KBM-7 (cell line): ENCODE results near the gene CASD1.

ENCODE experiments used
- DNase-seq: peaks from one replicate; pipeline ENCODE4 v3.0.0-alpha.2; 2015
- in situ Hi-C: fragments of 300-500 bp; cut with MboI; formaldehyde crosslinking; loops from 2 replicates; pipeline ENCODE4 v1.14.3; 2020; ENCODE audit warnings: low sequenced_read_pairs, low pct_unique_long_range_greater_than_20kb, mixed read lengths

The CASD1 gene

DNA sequence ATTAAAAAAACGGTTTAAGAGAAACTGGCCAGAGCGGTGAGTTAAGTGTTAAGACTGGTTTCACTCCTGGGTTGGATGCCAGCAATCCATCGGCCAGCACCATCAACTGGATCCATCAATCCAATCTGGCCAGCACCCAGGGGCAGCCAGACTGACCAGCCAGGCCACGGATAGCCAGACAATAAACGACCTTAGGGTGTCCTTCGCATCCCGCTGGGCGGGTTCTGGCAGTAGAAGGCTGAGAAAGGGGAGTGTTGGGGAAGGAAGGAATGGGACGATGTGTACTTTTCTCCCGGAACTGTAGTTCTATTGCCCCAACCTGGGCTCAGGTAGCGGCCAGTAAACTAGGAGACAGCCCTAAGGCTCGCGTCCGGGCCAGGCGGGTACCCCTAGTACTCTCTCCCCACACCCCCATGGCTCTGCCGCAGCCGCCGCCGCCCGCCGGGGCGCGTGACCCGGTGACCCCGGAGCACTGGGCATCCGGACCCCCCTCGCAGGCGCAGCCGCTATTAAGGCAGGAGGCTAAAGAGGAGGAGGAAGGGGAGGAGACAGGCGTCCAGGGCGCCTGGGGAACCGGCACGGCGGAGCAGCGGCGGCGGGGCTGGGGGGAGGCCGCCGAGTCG, at the start of gene CASD1:
Gene CASD1 (plus strand): TSS at position 546 of the 623 bp plus-strand sequence. CDS start 276 bp downstream, outside the sequence.
- in situ Hi-C loops: no loop called here
- peak; percentile 57 for DNase-seq

DNA sequence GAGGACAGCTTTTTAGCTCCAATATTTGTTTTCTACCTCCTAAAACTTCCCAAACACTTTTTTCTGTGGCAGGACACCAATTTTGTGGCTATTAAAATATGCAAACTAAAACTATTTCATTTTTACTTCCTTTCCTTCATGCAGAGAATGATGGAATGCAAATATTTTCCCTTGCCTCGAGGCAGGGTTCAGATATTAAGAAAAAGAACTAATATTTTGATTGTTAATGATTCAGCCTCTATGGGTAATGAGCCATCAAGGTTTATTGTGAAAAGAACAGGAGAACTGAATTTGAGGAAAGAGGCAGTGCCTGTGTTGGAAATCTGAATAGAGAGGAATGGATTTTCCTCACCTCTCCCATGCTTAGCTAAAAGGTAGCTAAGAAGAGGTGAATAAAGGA, 43.1 kb upstream of the CASD1 start:
- no peak for DNase-seq
- in situ Hi-C loops: no loop called here

DNA sequence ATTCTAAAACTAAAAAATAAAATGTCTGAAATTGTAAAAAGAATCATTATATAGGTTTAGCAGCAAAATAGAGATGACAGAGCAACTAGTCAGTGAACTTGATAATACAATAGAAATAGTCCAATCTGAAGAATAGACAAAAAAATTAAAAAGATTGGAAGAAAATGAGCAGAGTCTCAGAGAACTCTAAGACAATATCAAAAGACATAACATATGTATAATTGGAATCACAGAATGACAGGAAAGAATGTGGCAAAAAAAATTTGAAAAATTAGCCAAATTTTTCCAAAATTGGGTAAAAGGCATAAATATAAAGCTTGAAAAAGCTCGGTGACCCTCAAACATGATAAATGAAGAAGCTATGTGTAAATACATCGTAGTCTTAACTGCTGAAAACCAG, 38.0 kb upstream of the CASD1 start:
- no peak for DNase-seq
- in situ Hi-C loops: no loop called here

DNA sequence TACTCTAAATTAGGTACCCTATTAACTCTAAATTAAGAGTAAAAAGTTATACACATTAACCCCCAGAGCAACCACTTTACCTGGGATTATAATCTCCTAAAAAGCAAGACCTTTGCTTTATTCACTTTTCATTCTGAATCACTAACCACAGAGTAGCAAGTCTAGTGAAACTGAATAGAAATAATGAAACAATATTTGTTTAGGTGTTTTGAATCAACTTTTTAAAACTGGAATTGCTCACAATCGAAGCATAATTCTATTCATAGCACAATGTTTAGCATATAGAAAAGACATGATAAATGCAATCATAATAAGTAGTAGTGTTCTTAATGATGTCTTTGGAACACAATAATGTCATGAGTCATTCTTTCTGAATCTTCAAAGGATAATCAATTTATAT, 37.0 kb upstream of the CASD1 start:
- DNase-seq: no peak
- in situ Hi-C loops: no loop called here

DNA sequence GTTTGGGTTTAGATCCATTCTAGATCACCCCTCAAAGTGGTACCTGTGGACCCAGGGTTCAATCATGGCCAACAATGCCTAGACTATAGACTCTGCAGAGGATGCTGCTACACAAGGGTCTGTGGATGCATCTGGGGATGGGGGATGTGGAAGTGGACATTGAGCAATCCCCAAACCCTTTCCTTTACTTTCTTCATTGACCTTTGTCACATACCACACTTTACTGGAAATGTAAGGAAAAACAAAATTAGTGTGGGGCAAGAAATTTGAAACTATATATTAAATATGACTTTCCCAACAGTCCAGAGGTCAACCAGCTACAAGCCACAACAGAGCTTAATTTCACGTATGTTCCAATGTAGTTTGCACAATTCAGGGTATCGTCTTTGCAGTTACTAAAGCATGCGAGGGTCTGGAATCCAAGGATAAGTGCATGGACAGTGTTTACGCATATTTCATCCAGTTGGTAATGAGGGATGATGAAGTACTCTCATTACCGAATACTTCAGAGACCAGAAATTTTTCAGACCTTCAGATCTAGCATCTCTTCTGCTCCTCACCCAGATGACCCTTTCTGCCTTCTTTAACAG, 33.3 kb upstream of the CASD1 start:
- in situ Hi-C loops: no loop called here
- DNase-seq: no peak

DNA sequence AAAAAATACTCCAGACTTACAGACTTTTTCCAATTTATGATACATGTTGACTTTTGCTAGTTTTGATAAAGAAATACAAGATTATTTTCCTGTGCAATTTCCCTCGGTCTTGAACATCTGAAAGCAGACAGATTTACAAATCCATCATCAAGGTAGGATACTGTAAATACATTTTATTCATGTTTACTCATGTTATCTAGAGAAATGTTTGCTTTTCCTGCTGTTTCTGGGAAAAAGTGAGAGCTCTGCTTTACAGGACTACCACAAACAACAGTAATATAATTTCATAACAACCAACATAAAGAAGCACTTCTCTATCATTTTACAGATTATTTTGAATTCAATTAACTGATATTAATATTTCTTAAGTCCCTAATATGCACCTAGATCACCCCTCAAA, 31.7 kb upstream of the CASD1 start:
- in situ Hi-C loops: no loop called here
- no peak for DNase-seq

DNA sequence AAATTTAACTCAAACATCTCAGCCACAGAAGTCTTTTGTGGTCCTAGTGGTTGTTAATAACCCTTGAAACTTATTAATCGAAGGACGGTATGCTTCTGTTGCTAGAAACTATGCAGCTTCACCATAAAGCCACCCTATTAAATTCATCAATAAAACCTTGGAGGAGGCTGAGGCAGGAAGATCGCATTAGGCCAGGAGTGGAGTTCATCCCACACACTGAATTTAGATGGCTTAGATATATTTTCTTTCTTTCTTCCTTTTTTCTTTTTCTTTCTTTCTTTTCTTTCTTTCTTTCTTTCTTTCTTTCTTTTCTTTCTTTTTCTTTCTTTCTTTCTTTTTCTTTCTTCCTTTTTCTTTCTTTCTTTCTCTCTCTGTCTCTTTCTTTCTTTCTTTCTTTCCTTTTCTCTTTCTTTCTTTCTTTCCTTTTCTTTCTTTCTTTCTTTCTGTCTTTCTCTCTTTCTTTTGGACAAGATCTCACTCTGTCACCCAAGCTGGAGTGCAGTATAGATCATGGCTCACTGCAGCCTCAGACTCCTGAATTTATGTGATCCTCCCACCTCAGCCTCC, 30.9 kb upstream of the CASD1 start:
- DNase-seq: no peak
- in situ Hi-C loops: no loop called here

DNA sequence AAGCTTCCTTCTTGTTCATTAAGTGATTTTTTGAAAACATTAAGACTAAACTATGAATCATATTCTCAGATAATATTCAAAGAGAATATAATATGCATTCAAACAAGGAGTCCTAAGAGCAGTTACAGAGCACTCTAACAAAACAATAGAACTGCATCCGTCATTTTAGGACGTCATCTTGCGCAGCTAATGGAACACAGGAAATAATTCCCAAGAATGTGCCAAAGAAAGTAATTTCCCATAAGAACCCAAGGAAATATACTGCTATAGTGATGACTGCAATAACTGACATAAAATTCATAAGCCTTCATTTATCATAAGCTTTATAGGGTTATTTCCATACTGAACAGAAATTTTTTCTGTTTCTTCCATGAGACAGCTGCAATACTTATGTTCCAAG, 28.3 kb upstream of the CASD1 start:
- in situ Hi-C loops: no loop called here
- no peak for DNase-seq

DNA sequence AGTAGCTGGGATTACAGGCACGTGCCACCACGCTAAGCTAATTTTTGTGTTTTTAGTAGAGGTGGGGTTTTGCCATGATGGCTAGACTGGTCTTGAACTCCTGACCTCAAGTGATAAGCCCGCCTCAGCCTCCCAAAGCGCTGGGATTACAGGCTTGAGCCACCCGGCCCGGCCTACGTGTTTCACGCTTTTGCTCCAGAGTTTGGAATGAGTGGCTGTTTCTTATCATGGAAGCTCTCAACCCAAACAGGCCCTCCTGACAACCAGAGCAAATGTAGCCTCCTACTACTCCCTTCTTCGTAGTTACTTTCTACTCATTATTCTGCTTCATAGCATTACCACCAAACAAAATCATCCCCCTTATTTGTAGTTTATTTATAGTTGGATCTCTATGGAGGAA, 26.8 kb upstream of the CASD1 start:
- in situ Hi-C loops: no loop called here
- no peak for DNase-seq

DNA sequence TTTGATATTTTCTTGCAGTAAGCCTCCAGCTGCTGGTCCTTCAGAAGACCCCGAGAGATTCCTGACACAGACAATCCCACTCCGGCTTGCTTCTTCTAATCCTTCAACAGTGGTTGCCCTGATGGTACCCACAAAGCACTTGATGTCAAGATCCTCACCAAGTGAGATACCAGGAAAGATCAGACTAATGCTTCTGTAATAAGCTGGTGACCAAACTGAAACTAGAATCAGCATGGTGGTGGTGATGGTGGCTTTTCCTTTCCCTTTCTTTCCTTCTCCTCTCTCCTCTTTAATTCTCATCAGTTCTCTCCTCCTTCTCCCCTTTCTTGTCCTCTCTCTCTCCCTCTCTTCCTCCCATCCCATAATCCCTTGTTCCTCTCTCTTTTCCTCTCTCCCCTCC, 25.8 kb upstream of the CASD1 start:
- in situ Hi-C loops: no loop called here
- DNase-seq: no peak

DNA sequence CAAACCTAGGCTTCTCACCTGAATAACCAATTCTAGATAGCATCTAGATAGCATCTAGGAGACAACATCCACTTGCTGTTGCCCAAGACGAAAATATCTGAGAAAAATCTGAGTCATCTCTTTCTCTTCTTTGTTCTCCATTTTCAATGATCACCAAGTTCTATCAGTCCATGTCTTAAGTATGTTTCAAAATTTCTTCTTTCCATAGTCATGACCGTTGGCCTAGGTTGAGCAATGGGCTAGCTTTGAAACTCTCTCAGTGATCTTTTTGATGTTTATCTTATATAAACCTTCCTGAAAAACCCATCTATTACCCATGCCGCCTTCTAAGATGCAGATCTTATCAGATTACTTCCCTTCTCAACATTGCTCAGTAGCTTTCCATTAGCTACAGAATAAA, 23.4 kb upstream of the CASD1 start:
- in situ Hi-C loops: no loop called here
- no peak for DNase-seq

DNA sequence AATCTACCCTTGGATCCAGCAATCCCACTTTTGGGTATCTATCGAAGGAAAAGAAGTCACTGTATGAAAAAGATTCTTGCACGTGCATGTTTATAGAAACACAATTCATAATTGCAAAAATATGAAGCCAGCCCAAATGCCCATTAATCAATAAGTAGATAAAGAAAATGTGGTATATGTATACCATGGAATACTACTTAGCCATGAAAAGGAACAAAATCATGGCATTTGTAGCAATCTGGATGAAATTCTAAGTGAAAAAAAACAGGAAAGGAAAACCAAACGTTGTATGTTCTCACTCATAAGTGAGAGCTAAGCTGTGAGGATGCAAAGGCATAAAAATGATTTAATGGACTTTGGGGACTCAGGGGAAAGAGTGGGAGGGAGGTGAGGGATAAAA, 18.2 kb upstream of the CASD1 start:
- in situ Hi-C loops: no loop called here
- DNase-seq: no peak

DNA sequence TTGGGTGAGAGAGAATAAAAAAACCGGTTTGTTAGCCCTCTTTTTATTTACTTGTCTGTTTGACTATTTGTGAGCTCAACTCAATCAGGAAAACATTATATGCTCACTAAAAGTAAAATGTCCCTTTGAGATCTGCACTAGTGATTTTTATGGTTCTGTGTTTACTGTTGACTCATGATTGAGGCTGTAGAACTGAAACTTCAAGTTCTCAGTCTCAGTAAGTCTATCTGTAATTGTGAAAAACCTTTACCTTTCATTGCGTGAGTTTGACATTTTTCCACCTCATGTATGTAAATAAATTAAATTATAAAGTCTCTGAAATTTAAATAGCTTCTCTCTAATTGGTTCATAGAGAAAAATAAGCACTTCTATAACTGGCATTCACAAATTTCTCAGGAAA, 17.0 kb upstream of the CASD1 start:
- DNase-seq: no peak
- in situ Hi-C loops: no loop called here

DNA sequence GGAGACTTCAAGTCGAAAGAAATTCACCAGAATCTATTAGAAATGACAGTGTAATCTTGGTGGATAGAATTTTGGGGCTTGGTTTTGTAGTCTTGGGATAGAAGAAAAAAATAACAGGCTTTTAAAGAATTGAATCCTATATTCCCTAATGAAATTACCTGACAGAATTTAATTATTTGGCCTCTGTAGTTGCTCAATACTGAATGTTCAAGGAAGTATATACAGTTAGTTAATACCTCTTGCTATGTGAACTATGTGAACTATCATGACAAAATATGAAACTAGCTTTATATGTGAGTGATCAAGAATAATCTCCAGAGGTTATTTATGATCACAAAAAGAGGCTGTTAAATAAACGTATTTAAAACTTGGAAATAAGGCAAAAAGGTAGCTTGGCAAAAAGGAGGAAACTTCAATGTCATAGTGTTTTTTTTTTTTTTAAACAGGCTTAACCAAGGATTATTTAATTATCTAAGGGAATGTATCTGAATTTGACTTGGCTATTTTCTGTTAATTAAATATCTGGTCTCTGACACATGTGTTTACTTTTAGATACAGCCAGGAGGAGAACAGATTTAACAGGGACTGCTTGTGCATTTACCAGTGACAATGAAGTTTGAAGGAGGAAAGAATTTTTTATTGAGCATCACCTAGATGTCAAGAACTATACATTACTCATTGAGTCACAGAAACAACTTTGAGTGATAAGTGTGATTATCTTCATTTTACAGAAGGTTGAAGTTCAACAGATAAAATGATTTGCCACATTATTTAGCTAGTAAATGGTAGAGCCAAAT, 11.5 kb upstream of the CASD1 start:
- DNase-seq: no peak
- in situ Hi-C loops: no loop called here

DNA sequence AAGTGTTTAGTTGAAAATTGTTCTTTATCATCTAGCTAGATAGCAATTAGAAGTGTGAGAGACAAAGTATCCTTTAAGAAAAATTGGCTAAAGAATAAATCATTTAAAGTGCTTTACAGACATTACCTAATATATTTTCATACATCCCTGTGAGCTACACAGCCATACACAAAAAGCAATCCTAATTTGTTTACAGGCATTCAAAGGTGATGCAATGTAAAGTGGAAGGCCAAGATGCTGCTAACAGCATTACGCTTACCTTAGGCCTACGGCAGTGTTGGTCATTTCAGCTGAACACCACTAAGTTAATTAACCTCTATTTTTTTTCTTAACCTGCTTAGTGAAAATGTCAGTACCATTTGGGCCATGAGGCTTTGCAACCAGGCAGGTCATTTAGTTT, 10.7 kb upstream of the CASD1 start:
- no peak for DNase-seq

DNA sequence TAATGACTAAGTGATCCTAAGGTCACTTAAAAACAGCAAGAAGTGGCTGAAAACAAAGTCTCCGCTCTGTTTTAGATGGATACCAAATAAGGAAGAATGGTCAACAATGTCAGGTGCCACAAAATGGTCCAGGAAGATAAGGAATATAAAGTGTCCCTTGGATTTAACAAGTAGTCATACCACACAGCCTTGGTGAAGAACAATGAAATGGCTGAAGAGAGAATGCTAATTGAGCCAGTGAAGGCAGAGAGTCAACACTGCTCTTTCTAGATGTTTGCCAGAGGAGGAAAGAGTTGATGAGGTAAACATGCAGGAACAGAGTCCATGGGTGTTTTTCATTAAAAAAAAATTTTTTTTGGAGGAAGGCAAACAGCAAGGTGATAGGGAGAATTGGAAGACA, 2.1 kb upstream of the CASD1 start:
- in situ Hi-C loops: no loop called here
- DNase-seq: no peak

More for the DNA sequence above, 10.7 kb upstream of the CASD1 start:
- in situ Hi-C loops: no loop called here

DNA sequence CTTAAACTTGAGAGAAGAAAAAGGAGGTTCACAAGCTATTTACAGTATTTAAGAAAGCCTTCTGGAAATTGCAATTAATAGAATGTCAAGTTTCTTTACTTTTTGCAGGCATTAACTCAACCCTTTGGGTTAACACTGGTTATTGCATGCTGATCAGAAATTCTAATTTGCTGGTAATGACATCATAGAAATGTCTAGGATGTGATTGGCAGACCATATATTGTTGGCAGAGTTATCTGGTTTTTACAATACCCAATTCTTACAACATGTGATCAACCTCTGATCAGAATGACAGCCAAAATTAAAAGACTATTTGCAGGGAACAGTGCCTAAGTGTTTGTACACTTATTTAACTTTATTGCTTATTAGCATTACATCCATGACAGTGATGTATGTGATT, 1.6 kb upstream of the CASD1 start:
- no peak for DNase-seq
- in situ Hi-C loops: no loop called here

DNA sequence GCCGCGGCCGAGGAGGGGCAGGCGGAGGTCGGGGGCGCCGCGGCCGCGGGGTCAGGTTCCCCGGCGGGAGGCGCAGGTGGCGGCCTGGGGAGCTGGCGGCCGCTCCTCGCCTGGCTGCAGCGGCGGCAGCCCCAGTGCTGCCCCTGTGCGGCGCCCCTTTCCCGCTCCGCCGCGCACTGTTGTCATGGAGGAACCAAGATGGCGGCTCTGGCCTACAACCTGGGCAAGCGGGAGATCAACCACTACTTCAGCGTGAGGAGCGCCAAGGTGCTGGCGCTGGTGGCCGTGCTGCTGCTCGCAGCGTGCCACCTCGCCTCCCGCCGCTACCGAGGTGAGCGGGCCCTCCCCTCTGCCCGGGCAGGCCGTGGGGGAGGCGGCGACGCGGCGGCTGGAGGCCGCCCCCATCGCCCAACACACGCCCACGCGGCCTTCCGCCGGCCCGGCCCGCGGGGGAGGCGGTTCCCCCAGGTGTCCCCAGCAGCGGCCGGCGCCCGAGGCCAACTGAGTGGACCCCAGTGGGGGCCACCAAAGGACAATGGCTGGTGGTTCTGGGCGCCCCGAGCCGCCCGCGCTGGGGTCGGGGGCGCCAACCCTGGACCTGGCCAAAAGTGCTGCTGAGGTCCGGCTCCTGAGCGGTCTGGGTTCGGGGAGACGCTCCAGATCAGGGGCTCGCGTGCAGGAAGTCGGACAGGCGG, 425 bp downstream of the CASD1 start:
- DNase-seq: peak; percentile 75

DNA sequence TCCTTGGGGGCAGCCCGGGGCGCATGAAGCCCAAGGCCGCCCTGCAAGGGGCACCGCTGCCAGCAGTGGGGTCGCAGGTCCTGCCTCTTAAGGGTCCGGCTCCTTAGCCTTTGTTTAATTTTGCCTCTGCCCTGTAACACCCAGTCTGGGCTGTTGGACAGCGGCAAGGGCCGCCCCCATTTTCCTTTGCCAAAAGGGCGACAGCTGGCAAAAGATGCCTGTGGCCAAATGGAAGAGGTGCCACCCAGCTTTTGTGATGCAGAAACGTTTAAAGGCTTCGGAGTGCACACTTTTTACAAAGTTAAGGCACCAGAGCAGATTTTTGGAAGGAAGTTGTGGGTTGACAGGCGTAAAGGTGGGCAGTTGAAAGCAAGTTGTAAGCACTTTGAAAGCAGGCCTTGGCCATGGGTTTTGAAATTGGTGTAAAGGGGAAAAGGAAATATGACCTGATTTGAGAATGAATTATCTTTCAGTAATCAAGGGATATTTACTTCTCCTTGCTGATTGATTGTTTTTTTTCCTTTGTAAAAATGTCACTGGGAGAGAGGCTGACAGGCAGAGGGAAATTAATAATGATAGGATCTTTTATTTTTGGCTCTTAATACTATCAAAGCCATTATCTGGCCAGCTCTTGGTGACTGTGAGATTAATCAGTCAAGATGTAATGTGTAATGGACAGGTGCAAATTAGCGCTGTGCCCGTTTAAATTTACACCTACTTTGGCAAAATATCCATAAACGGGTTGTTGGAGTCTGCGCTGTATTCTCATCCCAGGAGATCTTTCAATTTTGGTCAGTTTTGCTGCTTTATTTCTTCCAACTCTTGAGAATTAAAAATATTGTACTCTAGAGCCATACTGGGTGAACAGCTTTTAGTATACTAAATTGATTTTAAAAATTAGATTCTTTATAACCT, 1.2 kb downstream of the CASD1 start:
- peak; percentile 65 for DNase-seq
- in situ Hi-C loops: no loop called here

More for the DNA sequence above, 425 bp downstream of the CASD1 start:
- in situ Hi-C loops: no loop called here
